ENCODE measurements around the gene SNTG2. TPM values are rescaled to one million over a fixed set of nuclear protein-coding genes. Genes with fewer than 3 reads are reported as not detected.

The SNTG2 gene
- total and polyA plus RNA-seq, 4 donors = not detected

GRCh38 chr2:1060987-1061386 is 110.3 kb downstream of the SNTG2 start:
- Histone ChIP-seq H3K4me3 (ENCODE audit: low read depth in 1 of 3, low read length in 3 of 3) (no peak overlapping the region), H3K36me3 (ENCODE audit: control insufficient read depth in 4 of 4, insufficient read depth in 3 of 4, low read depth in 1 of 4, low read length in 3 of 4) (no peaks in the 10 kb centered on the region), H3K4me1 (ENCODE audit: control insufficient read depth in 4 of 4, insufficient read depth in 4 of 4, low read length in 3 of 4) (peaks cover 0 to 3% (median 0%) of the 10 kb centered on the region in 4 donors), H3K9me3 (ENCODE audit: control insufficient read depth in 4 of 4, low read length in 3 of 4) (no peaks in the 10 kb centered on the region), H3K9ac (ENCODE audit: low read depth in 1 of 2, low read length in 2 of 2) (no peak overlapping the region), H3K27me3 (ENCODE audit: control insufficient read depth in 4 of 4, insufficient read depth in 4 of 4, low read length in 3 of 4) (no peaks in the 10 kb centered on the region), H3K27ac (ENCODE audit: low read depth in 1 of 2, low read length in 2 of 2) (no peak overlapping the region)
- WGBS = 31% methylated on average over 5 of the region's 5 CpGs
- TF ChIP-seq ATF3 (IDR thresholded peaks at IDR 0.05) = no peak
- TF ChIP-seq HNF4A (conservative IDR thresholded peaks at IDR 0.05) = peak in 1 of 2 donors; percentile 5
- TF ChIP-seq, protein P1, sequence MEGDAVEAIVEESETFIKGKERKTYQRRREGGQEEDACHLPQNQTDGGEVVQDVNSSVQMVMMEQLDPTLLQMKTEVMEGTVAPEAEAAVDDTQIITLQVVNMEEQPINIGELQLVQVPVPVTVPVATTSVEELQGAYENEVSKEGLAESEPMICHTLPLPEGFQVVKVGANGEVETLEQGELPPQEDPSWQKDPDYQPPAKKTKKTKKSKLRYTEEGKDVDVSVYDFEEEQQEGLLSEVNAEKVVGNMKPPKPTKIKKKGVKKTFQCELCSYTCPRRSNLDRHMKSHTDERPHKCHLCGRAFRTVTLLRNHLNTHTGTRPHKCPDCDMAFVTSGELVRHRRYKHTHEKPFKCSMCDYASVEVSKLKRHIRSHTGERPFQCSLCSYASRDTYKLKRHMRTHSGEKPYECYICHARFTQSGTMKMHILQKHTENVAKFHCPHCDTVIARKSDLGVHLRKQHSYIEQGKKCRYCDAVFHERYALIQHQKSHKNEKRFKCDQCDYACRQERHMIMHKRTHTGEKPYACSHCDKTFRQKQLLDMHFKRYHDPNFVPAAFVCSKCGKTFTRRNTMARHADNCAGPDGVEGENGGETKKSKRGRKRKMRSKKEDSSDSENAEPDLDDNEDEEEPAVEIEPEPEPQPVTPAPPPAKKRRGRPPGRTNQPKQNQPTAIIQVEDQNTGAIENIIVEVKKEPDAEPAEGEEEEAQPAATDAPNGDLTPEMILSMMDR (IDR thresholded peaks at IDR 0.05; ENCODE audit: low read depth, low read length, missing input control) = no peak
- no peak for TF ChIP-seq TAF1 (conservative IDR thresholded peaks at IDR 0.05)
- TF ChIP-seq, protein P2, sequence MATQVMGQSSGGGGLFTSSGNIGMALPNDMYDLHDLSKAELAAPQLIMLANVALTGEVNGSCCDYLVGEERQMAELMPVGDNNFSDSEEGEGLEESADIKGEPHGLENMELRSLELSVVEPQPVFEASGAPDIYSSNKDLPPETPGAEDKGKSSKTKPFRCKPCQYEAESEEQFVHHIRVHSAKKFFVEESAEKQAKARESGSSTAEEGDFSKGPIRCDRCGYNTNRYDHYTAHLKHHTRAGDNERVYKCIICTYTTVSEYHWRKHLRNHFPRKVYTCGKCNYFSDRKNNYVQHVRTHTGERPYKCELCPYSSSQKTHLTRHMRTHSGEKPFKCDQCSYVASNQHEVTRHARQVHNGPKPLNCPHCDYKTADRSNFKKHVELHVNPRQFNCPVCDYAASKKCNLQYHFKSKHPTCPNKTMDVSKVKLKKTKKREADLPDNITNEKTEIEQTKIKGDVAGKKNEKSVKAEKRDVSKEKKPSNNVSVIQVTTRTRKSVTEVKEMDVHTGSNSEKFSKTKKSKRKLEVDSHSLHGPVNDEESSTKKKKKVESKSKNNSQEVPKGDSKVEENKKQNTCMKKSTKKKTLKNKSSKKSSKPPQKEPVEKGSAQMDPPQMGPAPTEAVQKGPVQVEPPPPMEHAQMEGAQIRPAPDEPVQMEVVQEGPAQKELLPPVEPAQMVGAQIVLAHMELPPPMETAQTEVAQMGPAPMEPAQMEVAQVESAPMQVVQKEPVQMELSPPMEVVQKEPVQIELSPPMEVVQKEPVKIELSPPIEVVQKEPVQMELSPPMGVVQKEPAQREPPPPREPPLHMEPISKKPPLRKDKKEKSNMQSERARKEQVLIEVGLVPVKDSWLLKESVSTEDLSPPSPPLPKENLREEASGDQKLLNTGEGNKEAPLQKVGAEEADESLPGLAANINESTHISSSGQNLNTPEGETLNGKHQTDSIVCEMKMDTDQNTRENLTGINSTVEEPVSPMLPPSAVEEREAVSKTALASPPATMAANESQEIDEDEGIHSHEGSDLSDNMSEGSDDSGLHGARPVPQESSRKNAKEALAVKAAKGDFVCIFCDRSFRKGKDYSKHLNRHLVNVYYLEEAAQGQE (IDR thresholded peaks at IDR 0.05) = no peak
- TF ChIP-seq, protein P3, sequence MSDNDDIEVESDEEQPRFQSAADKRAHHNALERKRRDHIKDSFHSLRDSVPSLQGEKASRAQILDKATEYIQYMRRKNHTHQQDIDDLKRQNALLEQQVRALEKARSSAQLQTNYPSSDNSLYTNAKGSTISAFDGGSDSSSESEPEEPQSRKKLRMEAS (IDR thresholded peaks at IDR 0.05) = no peak
- TF ChIP-seq YY1 (IDR thresholded peaks at IDR 0.05) = no peak
- TF ChIP-seq RXRA (IDR thresholded peaks at IDR 0.05) = peak in 1 of 2 donors; percentile 13
- no peak for TF ChIP-seq SP1 (IDR thresholded peaks at IDR 0.05)
- no peak for TF ChIP-seq NR2F2 (IDR thresholded peaks at IDR 0.05)
- TF ChIP-seq FOXA1 (IDR thresholded peaks at IDR 0.05) = no peak
- TF ChIP-seq RAD21 (IDR thresholded peaks at IDR 0.05) = no peak
- no peak for TF ChIP-seq GABPA (IDR thresholded peaks at IDR 0.05 in 1 of 2, conservative IDR thresholded peaks at IDR 0.05 in 1 of 2)
- TF ChIP-seq ZBTB33 (IDR thresholded peaks at IDR 0.05) = no peak
- TF ChIP-seq JUND (IDR thresholded peaks at IDR 0.05) = peak in 1 of 2 donors; percentile 46
- DNase-seq (ENCODE audit: low spot score) = no peak

GRCh38 chr2:1068241-1068640 is 117.6 kb downstream of the SNTG2 start:
- no peak for DNase-seq (ENCODE audit: low spot score)
- no peaks in the 10 kb centered on the region for H3K27me3 ChIP-seq (ENCODE audit: control insufficient read depth in 4 of 4, insufficient read depth in 4 of 4, low read length in 3 of 4)
- no peak overlapping the region for H3K9ac ChIP-seq (ENCODE audit: low read depth in 1 of 2, low read length in 2 of 2)
- H3K4me1 ChIP-seq (ENCODE audit: control insufficient read depth in 4 of 4, insufficient read depth in 4 of 4, low read length in 3 of 4) = no peaks in the 10 kb centered on the region
- H3K4me3 ChIP-seq (ENCODE audit: low read depth in 1 of 3, low read length in 3 of 3) = no peak overlapping the region
- H3K9me3 ChIP-seq (ENCODE audit: control insufficient read depth in 4 of 4, low read length in 3 of 4) = peaks cover 0 to 3% (median 1%) of the 10 kb centered on the region in 4 donors
- H3K27ac ChIP-seq (ENCODE audit: low read depth in 1 of 2, low read length in 2 of 2) = no peak overlapping the region
- TF ChIP-seq SP1 (IDR thresholded peaks at IDR 0.05) = no peak
- TF ChIP-seq, protein P2 (IDR thresholded peaks at IDR 0.05) = no peak
- TF ChIP-seq YY1 (IDR thresholded peaks at IDR 0.05) = no peak
- 86% methylated on average over 8 of the region's 8 CpGs for WGBS
- no peaks in the 10 kb centered on the region for H3K36me3 ChIP-seq (ENCODE audit: control insufficient read depth in 4 of 4, insufficient read depth in 3 of 4, low read depth in 1 of 4, low read length in 3 of 4)
